NT2/D1 (cell line): Measurements from ENCODE around the gene NPR2.
A peak's percentile ranks its signal among the peaks of the same experiment; 100 is the strongest.

Source experiments
- DNase-seq: peaks from one replicate; pipeline ENCODE4 v3.0.0-alpha.2; 2011; ENCODE audit warnings: low read depth, low spot score
- H3K27me3 ChIP-seq: 2 replicates; pipeline ENCODE4 v1.6.0; 2011; ENCODE audit warnings: mild to moderate bottlenecking; ENCODE audit not compliant: insufficient read length, insufficient read depth
- H3K36me3 ChIP-seq: 2 replicates; pipeline ENCODE4 v1.6.1; 2011; ENCODE audit warnings: mild to moderate bottlenecking, low read length, mixed read lengths; ENCODE audit not compliant: insufficient read depth, insufficient read length
- H3K4me1 ChIP-seq: 2 replicates; pipeline ENCODE4 v1.5.1; 2011; ENCODE audit not compliant: insufficient read depth, insufficient read length
- H3K4me3 ChIP-seq: 2 replicates; pipeline ENCODE4 v1.5.1; 2011; ENCODE audit warnings: low read depth; ENCODE audit not compliant: insufficient read length
- H3K9ac ChIP-seq: 2 replicates; pipeline ENCODE4 v1.6.0; 2011; ENCODE audit warnings: low read depth; ENCODE audit not compliant: insufficient read length
- H3K9me3 ChIP-seq: 2 replicates; pipeline ENCODE4 v1.5.1; 2011; ENCODE audit warnings: mild to moderate bottlenecking, low read length; ENCODE audit not compliant: insufficient read depth
- SUZ12 ChIP-seq: IDR thresholded peaks from 2 replicates; pipeline ENCODE4 v1.6.1; 2011; ENCODE audit not compliant: insufficient read length, insufficient read depth; ENCODE audit errors: extremely low read depth
- YY1 ChIP-seq: IDR thresholded peaks from 2 replicates; pipeline ENCODE4 v1.6.1; 2011; ENCODE audit not compliant: insufficient read length, insufficient read depth
- ZNF274 ChIP-seq: IDR thresholded peaks from 2 replicates; pipeline ENCODE4 v1.6.1; 2011; ENCODE audit warnings: mild to moderate bottlenecking, low read depth, low read length

Gene NPR2

GRCh38 chr9:35826071-35826701, 34.8 kb downstream of the NPR2 start:
- Histone ChIP-seq H3K4me1 (no peaks in the 10 kb centered on the region), H3K9me3 (no peaks in the 10 kb centered on the region), H3K9ac (no peak overlapping the region), H3K27me3 (no peaks in the 10 kb centered on the region), H3K4me3 (no peak overlapping the region), H3K36me3 (no peaks in the 10 kb centered on the region)
- DNase-seq: no peak
- no peak for TF ChIP-seq SUZ12
- no peak for TF ChIP-seq YY1
- TF ChIP-seq ZNF274: no peak

GRCh38 chr9:35827486-35827885, 36.1 kb downstream of the NPR2 start:
- TF ChIP-seq YY1 (no peak), ZNF274 (no peak), SUZ12 (no peak)
- Histone ChIP-seq H3K36me3 (no peaks in the 10 kb centered on the region), H3K4me1 (no peaks in the 10 kb centered on the region), H3K4me3 (no peak overlapping the region), H3K27me3 (no peaks in the 10 kb centered on the region), H3K9me3 (no peaks in the 10 kb centered on the region), H3K9ac (no peak overlapping the region)
- no peak for DNase-seq

GRCh38 chr9:35828716-35829083, 37.3 kb downstream of the NPR2 start, which contains the start of gene FAM221B:
Gene FAM221B, minus strand, starts transcription at chr9:35828732. Its CDS starts 2,571 bp downstream, at chr9:35826161.
- Histone ChIP-seq H3K9ac (peak within 1 kb of the TSS; percentile 74), H3K4me1 (no peaks in the 10 kb centered on the region), H3K36me3 (no peaks in the 10 kb centered on the region), H3K4me3 (peak within 1 kb of the TSS; percentile 52), H3K9me3 (no peaks in the 10 kb centered on the region), H3K27me3 (no peaks in the 10 kb centered on the region)
- no peak for TF ChIP-seq SUZ12
- no peak for TF ChIP-seq ZNF274
- TF ChIP-seq YY1: no peak
- DNase-seq: no peak

GRCh38 chr9:35829084-35829763, 37.8 kb downstream of the NPR2 start, which contains the start of gene TMEM8B:
Gene TMEM8B, plus strand, starts transcription at chr9:35829228. Its CDS starts 220 bp downstream, at chr9:35829448.
- peak within 1 kb of the TSS; percentile 74 for H3K9ac ChIP-seq
- H3K4me3 ChIP-seq: peak within 1 kb of the TSS; percentile 52
- TF ChIP-seq SUZ12 (no peak), ZNF274 (no peak), YY1 (no peak)
- DNase-seq: peak; percentile 93
- H3K36me3 ChIP-seq: no peaks in the 10 kb centered on the region
- H3K9me3 ChIP-seq: no peaks in the 10 kb centered on the region
- H3K4me1 ChIP-seq: no peaks in the 10 kb centered on the region
- no peaks in the 10 kb centered on the region for H3K27me3 ChIP-seq

GRCh38 chr9:35829764-35830096, 38.3 kb downstream of the NPR2 start:
- no peaks in the 10 kb centered on the region for H3K27me3 ChIP-seq
- H3K4me1 ChIP-seq: no peaks in the 10 kb centered on the region
- DNase-seq: no peak
- no peaks in the 10 kb centered on the region for H3K9me3 ChIP-seq
- H3K9ac ChIP-seq: peak overlapping the region; percentile 69
- peak overlapping the region; percentile 52 for H3K4me3 ChIP-seq
- no peaks in the 10 kb centered on the region for H3K36me3 ChIP-seq
- no peak for TF ChIP-seq SUZ12
- TF ChIP-seq YY1: no peak
- TF ChIP-seq ZNF274: no peak

- Histone ChIP-seq H3K9me3 (no peaks in the 10 kb centered on the region), H3K4me1 (no peaks in the 10 kb centered on the region), H3K36me3 (no peaks in the 10 kb centered on the region), H3K9ac (no peak overlapping the region), H3K4me3 (no peak overlapping the region), H3K27me3 (no peaks in the 10 kb centered on the region)
- no peak for DNase-seq
- TF ChIP-seq ZNF274: no peak
- TF ChIP-seq YY1: no peak
- TF ChIP-seq SUZ12: no peak
Measured at GRCh38 chr9:35831040-35831439, 39.6 kb downstream of the NPR2 start.

GRCh38 chr9:35832814-35833213, 41.4 kb downstream of the NPR2 start:
- Histone ChIP-seq H3K27me3 (no peaks in the 10 kb centered on the region), H3K4me3 (no peak overlapping the region), H3K36me3 (no peaks in the 10 kb centered on the region), H3K9me3 (no peaks in the 10 kb centered on the region), H3K4me1 (no peaks in the 10 kb centered on the region), H3K9ac (no peak overlapping the region)
- no peak for DNase-seq
- no peak for TF ChIP-seq ZNF274
- TF ChIP-seq YY1: no peak
- no peak for TF ChIP-seq SUZ12
